NCI-H510A treated with DMSO at 0.1 percent for 48 hours (cell line): ENCODE data around the gene BMPR1B.

ENCODE experiments used
- DNase-seq: peaks from one replicate; lab custom pipeline; 2025; lab: John Stamatoyannopoulos, UW

Gene BMPR1B

GRCh38 chr4:94912606-94913005 is 154.9 kb downstream of the BMPR1B start:
- no peak for DNase-seq

GRCh38 chr4:94913316-94913715 is 155.6 kb downstream of the BMPR1B start:
- no peak for DNase-seq

GRCh38 chr4:94917146-94917545 is 159.4 kb downstream of the BMPR1B start:
- no peak for DNase-seq

- DNase-seq: no peak
These were observed 160.8 kb downstream of the BMPR1B start for GRCh38 chr4:94918543-94918942.

GRCh38 chr4:94920369-94920768 is 162.6 kb downstream of the BMPR1B start:
- no peak for DNase-seq

- no peak for DNase-seq
These were observed 166.8 kb downstream of the BMPR1B start for GRCh38 chr4:94924566-94924965.

GRCh38 chr4:94925764-94926347 is 168.1 kb downstream of the BMPR1B start:
- no peak for DNase-seq

- no peak for DNase-seq
These were observed 169.2 kb downstream of the BMPR1B start for GRCh38 chr4:94926936-94927335.

- DNase-seq: no peak
These were observed 169.9 kb downstream of the BMPR1B start for GRCh38 chr4:94927696-94928095.

GRCh38 chr4:94929696-94930095 is 171.9 kb downstream of the BMPR1B start:
- no peak for DNase-seq

- DNase-seq: no peak
These were observed 173.9 kb downstream of the BMPR1B start for GRCh38 chr4:94931626-94932025.

- DNase-seq: no peak
These were observed 174.6 kb downstream of the BMPR1B start for GRCh38 chr4:94932366-94932765.

- DNase-seq: no peak
These were observed 176.0 kb downstream of the BMPR1B start for GRCh38 chr4:94933799-94934198.

- DNase-seq: no peak
These were observed 176.4 kb downstream of the BMPR1B start for GRCh38 chr4:94934201-94934600.

GRCh38 chr4:94934864-94935263 is 177.1 kb downstream of the BMPR1B start:
- DNase-seq: no peak

GRCh38 chr4:94936854-94937253 is 179.1 kb downstream of the BMPR1B start:
- DNase-seq: no peak

GRCh38 chr4:94939791-94940519 is 182.2 kb downstream of the BMPR1B start:
- peak; percentile 39 for DNase-seq

GRCh38 chr4:94940520-94940908 is 182.8 kb downstream of the BMPR1B start:
- DNase-seq: no peak

GRCh38 chr4:94941706-94942105 is 184.0 kb downstream of the BMPR1B start:
- no peak for DNase-seq

GRCh38 chr4:94944726-94945125 is 187.0 kb downstream of the BMPR1B start:
- no peak for DNase-seq

GRCh38 chr4:94947681-94948108 is 189.9 kb downstream of the BMPR1B start:
- DNase-seq: no peak

GRCh38 chr4:94954251-94954650 is 196.5 kb downstream of the BMPR1B start:
- DNase-seq: no peak

- DNase-seq: peak; percentile 32
These were observed 199.3 kb downstream of the BMPR1B start for GRCh38 chr4:94957030-94957429.

GRCh38 chr4:94959307-94959706 is 201.6 kb downstream of the BMPR1B start:
- no peak for DNase-seq
